ENCODE data around the gene CAPG.

Gene CAPG

DNA sequence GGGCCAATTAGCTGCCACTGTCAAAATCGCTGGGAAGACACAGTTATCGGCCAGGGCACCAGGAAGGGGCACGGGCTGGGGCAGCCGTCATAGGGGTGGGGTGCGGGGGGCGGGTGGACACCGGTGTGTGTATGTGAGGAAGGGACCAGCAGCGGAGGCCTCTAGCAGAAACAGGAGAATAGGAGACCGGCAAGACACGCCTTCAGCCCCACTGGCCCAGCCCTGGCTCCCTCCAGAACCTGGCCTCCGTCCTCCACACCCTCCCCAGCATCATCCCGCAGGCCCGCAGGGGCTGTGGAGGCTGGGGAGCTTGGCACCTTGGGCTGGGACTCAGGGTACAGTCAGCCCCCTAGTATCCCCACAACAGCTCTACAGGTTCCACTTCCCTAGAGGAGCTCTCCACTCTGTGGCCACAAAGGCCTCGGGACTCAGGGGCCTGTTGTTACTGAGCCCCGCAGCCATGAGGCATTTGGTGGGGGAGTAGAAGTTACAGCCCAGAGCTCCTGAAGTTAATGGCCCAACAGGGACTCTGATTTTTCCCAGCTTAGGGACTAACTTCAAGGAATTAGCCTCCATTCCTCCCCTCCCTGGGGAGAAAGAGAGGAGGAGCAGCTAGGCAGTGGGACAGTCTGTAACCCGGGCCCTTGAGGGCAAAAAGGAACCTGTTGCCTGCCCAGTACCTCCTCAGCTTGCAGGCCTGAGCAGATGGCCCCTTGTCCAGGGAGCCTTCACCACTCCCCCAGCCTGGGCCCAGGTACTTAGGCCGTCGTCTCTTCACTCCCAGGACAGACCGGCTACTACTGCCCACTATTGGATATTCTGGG is 28.2 kb upstream of the CAPG start:
- FAIRE-seq, result no peak

DNA sequence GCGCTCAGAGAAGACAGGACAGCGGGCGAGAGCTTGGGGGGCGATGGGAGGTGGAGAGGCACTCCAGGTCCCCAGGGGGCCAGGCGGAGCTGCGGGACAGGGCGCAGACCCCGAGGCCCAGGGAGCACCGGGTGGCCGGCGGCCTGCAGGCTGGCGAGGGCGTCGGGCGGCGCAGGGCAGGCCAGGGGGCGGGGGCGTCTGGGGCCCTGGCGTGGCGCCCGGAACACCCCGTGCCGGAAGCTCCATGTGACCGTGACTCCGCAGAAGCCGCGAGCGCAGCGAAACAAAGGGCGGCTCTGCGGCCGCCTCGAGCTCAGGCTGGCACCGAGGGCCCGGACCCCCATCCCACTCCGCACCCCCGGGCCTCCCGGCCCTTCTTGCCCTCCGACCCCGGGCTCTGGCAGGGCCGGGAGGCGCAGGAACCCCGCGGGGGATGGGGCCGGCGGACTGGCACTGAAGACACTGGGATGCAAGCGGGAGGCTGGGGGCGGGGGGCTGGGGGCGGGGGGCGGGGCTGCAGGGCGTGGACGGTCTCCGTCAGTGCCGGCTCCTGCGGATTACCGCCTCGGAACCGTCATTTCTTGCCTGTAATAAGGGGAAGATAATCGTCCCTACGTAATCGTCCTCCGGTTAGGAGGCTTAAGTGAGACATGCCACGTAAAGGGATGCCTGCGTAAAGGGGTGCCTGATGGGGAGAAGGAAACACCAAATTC is 27.5 kb upstream of the CAPG start:
- FAIRE-seq, result no peak

DNA sequence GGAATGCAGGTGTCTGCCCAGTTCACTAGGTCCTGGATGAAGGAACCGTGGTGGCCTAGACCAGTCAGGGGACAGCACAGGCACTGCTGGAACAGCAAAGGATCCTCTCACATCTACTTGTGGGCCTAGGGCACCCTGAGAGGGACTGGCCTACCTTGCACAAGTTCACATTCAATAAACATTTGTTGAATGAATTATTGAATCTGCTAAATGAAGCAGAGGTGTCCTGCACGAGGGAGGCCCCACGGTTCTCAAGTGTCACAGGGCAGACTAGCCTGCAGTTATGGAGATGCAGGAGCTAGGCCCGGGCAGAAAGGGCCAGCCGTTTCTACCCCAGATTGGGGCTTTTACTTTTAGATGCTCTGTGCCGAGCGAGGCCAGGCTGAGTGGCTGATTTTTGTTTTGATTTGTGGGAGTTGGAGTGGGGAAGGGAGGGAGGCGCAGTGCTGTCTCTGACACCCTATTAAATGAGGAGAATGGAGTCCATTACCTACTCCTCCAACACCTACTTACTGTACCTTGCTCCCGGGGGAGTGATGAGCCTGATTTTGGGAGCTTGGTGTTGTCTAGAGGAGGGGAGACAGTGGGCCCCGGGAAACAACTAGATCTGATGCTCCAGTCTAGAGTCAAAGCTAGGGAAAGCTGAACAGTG is 26.8 kb upstream of the CAPG start:
- FAIRE-seq, result no peak

DNA sequence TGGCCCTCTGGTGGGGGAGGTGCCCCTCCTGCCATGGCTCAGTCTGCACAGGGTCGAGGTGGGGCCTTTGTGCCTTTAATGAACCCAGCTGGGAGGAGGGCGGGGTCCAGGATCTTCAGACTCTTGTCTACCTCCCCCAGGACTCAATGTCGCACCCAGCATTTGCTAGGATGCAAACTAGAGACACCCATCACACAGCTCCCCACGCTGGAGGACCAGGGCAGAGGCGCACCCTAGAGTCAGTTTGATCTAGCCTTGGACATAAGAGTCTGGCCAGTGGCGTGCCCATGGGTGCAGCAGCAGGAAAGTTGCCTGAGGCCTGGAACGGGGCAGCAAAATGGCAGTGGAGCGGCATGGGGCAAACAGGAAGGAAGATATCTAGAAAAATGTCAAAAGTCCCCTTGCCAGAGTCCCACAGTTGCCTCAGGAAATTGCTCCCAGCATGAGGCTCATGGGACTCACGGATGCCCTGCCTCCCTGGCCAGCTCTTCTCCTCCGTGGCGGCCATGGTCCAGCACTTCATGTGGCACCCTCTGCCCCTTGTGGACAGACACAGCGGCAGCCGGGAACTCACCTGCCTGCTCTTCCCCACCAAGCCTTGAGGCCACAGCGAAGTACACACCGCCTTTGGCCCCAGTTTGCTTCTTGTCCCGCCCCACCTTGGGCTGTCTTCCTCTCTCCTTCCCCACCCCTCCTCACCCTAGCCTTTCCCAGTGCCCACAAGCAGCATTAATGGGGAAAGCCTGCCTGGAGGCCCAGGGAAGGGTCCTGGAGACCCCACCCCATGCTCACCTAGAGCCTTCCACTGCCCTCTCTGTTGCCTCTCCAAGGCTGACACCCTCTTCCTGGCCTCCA is 26.0 kb upstream of the CAPG start:
- no peak for FAIRE-seq

DNA sequence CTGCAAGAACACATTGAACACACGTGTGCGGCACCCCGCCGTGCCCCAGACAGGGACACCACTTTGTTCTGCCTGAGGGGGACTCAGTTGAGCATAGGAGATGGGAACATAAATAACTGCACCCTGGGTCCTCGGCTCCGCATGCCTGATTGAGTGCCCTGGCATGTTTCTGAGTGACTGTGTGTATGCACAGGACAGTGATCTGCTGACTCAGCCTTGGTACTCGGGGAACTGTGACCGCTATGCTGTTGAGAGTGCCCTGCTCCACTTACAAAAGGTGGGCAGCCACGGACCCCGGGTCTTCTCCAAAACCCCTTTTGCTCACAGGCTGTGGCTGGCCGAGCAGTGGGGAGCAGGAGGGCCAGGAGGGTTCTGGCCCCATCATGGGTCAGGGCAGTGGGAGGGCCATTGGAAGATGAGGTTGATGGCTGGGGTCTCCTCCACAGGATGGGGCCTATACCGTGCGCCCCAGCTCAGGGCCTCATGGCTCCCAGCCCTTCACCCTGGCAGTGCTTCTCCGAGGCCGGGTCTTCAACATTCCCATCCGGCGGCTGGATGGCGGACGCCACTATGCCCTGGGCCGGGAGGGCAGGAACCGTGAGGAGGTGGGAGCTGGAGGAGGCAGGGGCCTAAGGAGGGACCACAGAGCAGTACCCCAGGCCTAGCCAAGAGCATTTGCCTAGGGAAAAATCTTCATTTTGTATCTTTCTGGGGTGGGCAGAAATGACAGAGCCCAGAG is 25.2 kb upstream of the CAPG start:
- FAIRE-seq, result no peak

DNA sequence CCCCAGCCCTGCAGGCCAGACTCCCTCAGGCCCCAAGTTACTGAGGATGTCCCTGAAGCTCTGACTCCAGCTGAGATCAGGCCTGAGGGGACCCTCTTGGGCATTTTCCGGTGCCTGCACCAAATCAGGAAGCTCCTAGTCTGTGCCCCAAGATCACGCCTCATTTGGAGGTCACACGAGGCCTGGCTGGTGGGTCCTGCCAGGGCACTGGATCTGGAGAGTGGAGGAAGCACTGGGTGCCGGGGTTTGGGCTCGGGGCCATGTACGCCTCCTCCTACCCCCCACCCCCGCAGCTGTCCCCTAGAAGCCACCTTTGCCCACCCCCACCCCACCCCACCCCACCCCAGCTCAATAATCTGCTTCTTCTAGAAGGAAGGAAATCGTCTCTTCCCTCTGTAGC is 24.5 kb upstream of the CAPG start:
- no peak for FAIRE-seq

DNA sequence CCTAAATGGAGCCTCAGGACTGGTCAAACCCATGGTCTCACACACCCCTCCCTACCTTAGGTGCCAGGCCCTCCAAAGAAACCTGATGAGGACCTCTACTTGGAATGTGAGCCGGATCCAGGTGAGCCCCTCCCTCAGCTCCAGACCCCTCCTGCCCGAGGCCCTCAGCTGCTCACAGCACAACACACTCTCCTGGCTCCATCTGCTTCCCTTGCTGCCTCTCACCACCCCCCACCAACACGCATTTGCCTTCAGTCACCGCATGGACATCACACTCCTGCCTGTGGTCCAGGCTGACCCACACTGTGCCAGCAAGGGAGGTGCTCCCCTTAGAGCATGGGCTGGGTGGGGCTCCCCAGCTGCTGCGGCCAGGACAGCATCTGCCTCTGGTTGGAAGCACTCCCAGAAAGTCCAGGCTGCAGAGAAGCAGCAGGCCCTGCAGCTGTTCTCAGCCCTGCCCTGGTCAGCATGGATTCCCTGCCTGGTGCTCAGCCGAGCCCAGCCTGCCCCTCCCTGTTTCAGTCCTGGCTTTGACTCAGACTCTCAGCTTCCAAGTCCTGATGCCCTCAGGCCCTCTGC is 23.4 kb upstream of the CAPG start:
- no peak for FAIRE-seq

DNA sequence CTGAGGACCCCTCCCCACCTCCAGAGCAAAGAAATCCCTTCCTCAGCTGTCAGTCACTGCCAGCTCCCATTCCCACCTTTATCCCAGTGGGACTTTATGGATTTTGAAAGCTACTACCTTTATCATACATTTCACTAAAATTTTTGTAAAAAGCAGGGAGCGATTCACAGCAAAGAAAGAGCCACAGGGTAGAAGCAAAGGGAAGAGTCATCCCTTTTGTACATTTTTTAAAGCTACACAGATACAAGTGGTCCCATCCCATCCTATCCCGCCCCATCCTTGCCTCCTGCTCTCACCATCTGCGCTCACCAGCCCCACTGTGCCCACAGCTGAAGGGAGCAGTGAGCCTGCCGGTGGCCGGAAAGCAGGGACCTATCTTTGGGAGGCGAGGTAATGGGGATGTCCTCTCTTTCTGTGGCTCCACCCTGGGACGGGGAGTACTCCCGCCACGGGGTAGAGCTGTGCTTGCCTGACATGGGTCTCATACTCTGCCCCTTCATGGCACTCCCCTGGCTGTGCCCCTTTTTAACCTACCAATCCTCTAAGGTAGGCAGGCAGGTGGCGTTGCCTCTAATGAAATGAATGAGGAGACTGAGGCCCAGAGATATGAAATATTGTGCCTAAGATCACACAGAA is 21.5 kb upstream of the CAPG start:
- FAIRE-seq, result no peak

DNA sequence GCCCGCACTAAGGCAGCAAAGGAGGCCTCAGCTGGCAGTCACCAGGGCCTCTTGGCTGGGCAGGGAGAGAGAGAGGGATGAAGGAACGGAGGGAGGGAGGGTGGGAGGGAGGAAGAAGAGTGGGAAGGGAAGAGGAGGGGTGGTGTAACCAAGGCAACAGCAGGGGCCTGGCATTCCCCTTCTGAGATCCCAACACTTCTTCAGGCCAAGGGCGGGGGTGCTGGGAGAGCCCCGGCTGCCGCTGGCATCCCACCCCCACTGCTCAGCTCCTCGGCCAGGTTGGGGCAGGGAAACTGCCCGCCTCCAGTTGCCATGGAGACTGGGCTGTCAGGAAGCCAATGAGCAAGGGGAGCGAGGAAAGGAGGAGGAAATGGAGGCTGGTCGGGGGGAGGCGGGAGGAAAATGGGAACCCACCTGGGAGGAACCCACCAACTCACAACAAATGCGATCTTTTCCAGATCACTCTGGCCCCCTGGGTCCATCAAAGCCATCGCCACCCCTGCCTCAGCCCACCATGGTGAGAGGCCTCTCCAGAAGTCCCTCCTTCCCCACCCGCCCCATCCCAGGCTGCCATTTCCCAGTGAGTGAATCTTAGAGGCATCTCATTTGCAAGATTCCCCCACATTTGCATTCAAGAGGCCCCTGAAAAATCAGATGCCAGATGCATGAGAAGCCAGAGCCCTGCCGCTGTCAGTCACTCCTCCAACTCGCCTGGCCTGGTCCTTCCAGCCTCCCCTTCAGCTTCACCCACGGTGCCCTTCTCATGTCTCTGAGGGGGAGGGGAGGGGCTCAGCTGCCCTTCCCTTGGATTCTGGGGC is 20.8 kb upstream of the CAPG start:
- no peak for FAIRE-seq

DNA sequence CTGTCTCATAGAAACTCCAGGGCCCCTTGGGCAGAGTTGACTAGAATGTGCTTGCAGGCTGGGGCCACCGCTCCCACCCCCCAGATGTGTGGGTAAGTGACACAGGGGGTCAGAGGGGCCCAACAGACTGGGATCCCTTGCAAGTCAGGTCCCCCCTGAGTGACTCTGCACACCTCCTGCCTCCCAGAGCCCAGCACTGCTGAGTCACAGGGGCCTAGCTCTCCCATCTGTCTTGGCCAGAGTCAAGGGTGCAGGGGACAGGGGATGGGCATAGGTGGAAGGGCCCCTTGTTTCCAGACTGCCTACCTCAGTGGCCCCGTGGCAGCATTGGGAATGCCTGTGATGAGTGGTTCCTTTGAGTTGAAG is 19.7 kb upstream of the CAPG start:
- FAIRE-seq, result no peak

DNA sequence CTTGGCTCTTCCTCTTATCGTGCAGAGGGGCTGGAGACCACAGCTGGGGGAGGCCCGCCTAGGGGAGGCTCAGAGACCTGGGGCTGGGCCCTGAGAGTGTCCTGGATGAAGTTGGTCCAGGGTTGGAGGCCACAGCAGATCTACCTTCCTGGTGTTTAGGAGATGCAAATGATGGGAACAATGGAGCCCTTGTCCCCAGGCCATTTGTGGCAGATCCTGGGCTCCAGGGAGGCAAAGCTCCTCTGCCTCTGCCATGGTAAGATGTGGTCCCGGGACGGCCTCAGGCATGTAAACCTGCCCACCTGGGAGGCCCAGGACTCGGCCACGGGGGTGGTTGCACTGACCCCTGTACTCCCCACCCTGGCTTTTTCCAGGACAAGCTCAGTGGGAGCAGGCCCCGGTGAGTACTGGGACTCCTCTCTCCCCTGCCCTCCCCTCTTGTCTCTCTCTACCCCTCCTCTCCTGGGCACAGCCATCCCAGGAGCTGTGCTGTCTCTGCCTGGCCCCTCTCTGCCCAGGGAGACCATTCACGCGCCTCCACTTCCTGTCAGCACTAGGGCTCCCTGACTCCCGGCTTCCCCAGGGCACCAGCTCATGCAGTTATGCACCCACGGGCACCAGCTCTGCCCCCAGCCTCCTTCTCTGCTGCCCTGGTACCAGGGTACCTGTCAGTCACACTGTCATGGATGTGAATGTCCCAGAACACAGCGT is 19.2 kb upstream of the CAPG start:
- no peak for FAIRE-seq

DNA sequence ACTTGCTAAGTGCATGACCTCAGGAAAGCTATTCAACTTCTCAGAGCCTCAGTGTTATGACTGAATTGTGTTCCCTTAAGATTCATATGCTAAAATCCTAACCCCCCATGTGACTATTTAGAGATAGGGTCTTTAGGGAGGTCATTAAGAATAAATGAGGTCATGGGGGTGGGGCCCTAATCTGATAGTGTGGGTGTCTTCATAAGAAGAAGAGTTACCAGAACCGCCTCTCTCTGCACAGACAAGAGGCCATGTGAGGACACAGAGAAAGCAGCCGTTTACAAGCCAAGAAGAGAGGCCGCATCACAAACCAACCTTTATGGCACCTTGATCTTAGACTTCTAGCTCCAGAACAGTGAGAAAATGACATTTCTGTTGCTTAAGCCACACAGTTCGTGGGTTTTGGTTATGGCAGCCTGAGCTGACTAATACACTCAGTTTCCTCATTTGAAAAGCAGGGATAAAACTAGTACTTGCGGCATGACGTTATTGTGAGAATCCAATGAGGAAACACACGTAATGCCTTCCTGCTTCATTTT is 18.2 kb upstream of the CAPG start:
- no peak for FAIRE-seq

DNA sequence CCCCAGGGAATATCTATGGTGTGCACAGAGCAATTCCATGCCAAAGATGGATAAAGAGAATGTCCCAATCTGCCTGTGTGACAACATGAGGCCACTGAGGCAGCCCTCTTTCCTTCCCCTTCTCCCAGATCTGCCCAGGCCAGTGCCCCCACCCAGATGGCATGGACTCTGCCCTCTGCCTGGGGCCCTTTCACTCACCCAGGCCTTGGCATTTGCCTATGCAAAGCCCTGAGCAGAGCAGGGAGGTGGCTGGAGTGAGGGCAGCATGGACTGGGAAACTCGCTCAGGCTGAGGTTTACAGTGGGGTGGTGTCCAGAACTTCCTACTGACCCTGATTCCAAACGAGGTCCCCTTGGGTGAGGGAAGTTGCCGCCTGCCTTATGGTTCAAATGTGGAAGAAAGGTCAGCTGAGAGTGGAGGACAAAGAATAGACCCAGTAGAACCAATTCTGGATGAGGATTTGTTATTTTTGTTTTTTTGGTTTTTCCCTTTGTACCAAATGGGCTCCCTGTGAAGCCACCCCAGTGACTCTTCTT is 17.2 kb upstream of the CAPG start:
- FAIRE-seq, result no peak

DNA sequence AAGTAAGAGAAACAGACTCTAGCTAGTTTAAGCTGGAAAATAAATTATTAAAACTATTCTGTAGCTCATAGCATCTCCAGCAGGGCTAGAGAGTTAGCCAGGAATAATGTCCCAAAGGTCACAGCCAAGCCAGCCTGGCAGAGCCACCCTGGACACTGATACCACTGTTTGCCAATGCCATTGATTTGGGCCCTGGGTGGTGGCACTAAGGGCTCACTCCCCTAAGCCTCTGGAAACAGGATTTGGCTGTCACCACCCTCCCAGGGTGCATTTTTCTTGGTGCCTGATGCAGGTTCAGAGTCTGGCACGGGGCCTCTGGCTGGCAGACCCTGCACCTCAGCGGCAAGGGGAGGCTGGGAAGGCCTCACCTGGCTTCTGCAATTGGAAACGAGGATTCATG is 15.4 kb upstream of the CAPG start:
- FAIRE-seq, result no peak

DNA sequence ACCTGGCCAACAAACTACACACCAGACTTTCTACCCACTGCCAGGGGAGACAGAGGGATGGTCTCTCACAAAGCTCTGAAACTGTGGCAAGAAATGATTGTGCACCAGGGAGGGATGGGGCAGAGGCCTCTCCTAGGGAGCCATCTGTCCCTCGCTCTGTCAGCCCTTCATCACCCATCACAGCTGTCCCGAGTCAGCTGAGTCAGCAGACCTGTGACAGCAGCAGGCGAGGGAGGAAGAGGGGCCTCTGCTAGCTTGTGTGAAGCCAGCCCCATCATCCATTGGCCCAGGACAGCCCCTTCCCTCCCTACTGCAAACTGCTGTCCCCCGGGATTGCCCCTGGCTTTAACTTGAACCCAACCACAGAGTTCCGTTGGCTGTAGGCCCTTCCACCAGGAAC is 13.4 kb upstream of the CAPG start:
- no peak for FAIRE-seq

DNA sequence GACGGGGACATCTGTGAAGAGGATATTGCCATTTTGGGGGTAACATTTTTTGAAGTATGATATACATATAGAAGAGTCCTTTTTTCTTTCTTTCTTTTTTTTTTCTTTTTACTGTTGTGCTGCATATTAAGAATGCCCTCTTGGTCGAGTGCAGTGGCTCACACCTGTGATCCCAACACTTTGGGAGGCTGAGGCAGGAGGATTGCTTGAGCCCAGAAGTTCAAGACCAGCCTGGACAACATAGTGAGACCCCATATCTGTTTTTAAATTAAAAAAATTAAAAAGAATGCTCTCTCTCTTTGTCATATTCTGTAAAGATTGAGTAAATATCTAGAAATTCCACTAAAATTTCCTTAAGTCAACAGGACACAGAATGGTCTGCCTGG is 11.9 kb upstream of the CAPG start:
- FAIRE-seq, result no peak

DNA sequence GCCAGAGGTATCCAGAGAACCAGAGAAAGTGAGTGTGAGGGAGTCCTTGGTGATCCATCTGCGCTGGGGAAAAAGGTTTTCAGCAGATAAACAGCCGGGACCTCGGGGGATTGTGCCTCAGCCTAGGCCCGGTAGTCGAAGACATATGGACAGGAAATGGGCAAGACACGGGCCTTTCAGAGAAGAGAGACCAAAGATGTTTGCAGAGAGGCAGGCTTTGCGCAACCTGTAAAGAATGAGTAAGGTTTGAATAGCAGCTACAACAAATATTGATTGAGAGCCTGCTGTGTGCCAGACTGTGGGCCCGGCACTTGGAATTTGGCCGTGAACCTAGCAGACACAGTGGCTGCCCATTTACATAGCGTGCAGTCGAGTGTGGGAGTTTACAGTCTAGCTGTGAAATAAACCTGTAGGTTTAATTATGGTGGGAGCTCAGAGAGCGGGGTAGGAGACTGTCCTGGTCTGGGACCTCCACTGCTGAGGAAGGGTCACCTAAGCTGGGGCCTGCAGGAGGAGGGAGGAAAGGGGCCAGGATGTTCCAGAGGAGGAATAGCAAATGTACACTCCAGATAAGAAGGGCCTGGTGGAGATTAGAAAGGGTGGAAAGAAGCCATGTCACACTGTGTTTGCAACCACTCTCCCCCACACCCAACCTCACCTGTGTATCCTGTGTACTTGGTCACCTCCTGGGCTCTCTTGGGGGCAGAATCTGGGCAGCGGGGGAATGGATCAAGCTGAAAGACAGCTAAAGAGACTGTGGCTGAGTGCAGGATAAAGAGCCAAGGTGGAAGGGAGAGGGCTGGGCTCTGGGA is 11.3 kb upstream of the CAPG start:
- FAIRE-seq, result no peak

DNA sequence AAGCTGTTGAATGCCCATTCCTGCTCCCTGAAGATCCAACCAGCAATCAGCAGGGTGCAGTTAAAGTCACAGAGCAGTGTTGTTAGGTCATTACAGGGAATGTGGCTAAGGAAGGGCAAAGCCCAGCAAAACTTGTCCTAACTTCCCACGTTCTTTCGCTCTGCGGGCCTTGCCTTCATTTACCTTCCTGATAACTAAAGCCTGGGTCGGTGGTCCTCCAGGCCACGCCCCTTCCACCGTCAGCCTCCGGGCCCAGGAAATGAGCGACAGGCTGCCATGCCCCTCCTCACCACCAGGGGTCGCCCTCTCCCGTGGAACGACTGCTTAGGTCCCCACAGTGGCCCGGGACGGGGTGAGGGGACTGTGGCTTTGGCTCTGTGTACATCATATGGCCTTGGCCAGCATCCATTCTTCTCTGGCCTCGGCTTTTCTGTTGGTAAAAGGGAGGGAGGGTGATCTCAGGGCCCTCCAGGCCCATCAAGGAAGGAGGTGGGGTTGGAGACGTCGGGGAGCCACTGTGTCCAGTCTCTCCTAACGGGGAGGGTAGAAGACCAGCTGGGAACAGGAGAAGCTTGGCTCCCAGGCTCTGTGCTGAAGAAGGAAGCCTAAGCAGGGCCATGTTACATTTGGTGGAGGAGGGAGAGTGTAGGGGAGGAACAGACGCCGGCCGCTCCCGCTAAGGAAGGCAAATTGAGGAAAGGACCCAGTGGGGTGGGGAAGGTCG is 10.5 kb upstream of the CAPG start:
- FAIRE-seq, result no peak
